ENCODE results near the gene PWWP2B. TPM values are rescaled to one million over a fixed set of nuclear protein-coding genes. Genes with fewer than 3 reads are reported as not detected.
A peak's percentile ranks its signal among the peaks of the same experiment; 100 is the strongest.

Gene PWWP2B
- total and polyA plus RNA-seq, 2 donors (not counting 3 experiments of a cell fraction or from before 2014, with no cell fraction given) = 4.6 to 11.8 TPM

DNA sequence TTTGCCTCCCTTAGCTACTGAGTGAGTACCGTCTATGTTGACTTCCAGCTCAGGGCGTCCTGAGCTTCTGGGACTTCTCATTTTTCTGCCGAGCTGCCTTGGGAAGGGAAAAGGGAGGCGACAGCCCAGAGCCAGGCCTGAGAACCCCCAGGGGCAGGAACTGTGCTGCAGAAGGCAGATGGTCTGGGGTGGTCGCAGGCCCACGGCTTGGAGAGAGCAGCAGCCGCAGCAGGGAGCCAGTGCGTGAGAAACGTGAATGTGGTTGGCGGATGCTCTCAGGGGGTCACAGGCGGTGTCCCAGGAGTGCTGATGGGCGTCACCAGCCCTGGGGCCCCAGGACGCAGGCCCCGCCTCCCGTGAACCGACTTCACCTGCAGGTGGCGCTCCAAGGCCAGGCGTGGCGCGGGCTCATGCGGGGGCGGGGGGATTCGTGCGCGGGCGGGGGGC is 9.2 kb upstream of the PWWP2B start:
- FAIRE-seq = no peak
- no peak overlapping the region for H3K4me2 ChIP-seq (ENCODE audit: insufficient read depth, low read length)

DNA sequence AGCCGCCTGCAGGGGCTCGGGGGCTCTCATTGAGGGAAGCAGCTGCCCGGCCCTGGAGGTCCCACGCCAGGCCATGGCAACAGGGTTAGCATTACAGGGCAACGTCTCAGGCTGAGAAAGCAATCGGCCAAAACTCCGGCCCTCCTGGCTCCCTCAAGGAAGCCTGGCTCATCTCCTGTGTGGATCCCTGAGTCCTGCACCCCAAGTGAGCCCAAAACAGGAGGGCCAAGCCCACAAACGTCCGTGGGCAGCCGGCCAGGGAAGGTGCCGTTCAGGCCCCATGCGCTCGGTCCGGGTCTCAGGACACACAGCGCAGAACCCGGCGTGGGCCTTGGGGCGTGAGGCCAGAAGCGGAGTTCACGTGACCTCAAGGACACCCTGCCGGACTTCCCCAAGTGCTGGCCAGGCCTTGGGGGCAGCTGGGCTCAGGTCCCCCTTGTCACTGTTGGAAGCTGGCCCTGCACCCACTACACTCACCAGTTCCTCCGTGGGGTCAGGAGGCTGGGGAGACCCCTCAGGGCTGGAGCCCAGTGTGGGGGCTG is 8.0 kb upstream of the PWWP2B start:
- no peak overlapping the region for H3K27ac ChIP-seq (ENCODE audit: insufficient read depth, low read depth, low read length)
- intact Hi-C loops (cut with micrococcal nuclease) = loop anchor here (1.0 to 5.0 kb wide), 2 partner anchors 64 to 248 kb away; no protein-coding TSS in a partner anchor
- H3K4me1 ChIP-seq (ENCODE audit: control insufficient read depth, extremely low read depth, insufficient read depth, low read length) = no peaks in the 10 kb centered on the region
- CTCF ChIA-PET = no interaction called here
- H3K9me3 ChIP-seq (replicated peaks; ENCODE audit: control insufficient read depth, insufficient read depth, low read length) = no peaks in the 10 kb centered on the region
- H3K4me3 ChIP-seq (replicated peaks in 1 of 3; ENCODE audit: insufficient read depth in 1 of 3, low read depth in 1 of 3, low read length in 3 of 3) = no peak overlapping the region
- FAIRE-seq (no peak), DNase-seq (ENCODE audit: low read depth, low spot score) (no peak)
- no peak overlapping the region for H3K4me2 ChIP-seq (ENCODE audit: insufficient read depth, low read length)
- no TSS peak for BruUV-seq (replicated peaks)
- no peaks in the 10 kb centered on the region for H3K27me3 ChIP-seq (ENCODE audit: control insufficient read depth in 2 of 2, insufficient read depth in 2 of 2, low read length in 2 of 2)
- dilution Hi-C loops (cut with MboI; ENCODE audit: extremely low pct_ligation_motif_present, low sequenced_read_pairs) = no loop called here
- H3K9ac ChIP-seq (replicated peaks; ENCODE audit: extremely low read depth, insufficient read depth, low read length) = no peak overlapping the region
- H4K20me1 ChIP-seq (replicated peaks; ENCODE audit: control insufficient read depth, extremely low read depth, insufficient read depth, low read length) = no peaks in the 10 kb centered on the region
- POLR2A ChIA-PET = no interaction called here
- no peak overlapping the region for H2AFZ ChIP-seq (ENCODE audit: low read depth, low read length)
- TF ChIP-seq JUN (IDR thresholded peaks at IDR 0.05; ENCODE audit: borderline replicate concordance, insufficient read depth, insufficient read length, low read depth) (no peak), POLR2A (IDR thresholded peaks at IDR 0.05; ENCODE audit: low read depth, low read length) (no peak), GATA2 (IDR thresholded peaks at IDR 0.05; ENCODE audit: insufficient read depth, insufficient read length, low read depth, low read length) (no peak), FOS (IDR thresholded peaks at IDR 0.05; ENCODE audit: borderline replicate concordance, insufficient read depth, low read length) (no peak), MYC (IDR thresholded peaks at IDR 0.05; ENCODE audit: low read depth, low read length) (no peak)
- TF ChIP-seq, protein P1, sequence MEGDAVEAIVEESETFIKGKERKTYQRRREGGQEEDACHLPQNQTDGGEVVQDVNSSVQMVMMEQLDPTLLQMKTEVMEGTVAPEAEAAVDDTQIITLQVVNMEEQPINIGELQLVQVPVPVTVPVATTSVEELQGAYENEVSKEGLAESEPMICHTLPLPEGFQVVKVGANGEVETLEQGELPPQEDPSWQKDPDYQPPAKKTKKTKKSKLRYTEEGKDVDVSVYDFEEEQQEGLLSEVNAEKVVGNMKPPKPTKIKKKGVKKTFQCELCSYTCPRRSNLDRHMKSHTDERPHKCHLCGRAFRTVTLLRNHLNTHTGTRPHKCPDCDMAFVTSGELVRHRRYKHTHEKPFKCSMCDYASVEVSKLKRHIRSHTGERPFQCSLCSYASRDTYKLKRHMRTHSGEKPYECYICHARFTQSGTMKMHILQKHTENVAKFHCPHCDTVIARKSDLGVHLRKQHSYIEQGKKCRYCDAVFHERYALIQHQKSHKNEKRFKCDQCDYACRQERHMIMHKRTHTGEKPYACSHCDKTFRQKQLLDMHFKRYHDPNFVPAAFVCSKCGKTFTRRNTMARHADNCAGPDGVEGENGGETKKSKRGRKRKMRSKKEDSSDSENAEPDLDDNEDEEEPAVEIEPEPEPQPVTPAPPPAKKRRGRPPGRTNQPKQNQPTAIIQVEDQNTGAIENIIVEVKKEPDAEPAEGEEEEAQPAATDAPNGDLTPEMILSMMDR (IDR thresholded peaks at IDR 0.05; ENCODE audit: extremely low read depth in 1 of 2, insufficient read depth in 1 of 2, low read depth in 1 of 2, low read length in 2 of 2) = no peak
- TF ChIP-seq, protein P2, sequence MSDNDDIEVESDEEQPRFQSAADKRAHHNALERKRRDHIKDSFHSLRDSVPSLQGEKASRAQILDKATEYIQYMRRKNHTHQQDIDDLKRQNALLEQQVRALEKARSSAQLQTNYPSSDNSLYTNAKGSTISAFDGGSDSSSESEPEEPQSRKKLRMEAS (IDR thresholded peaks at IDR 0.05; ENCODE audit: insufficient read depth, insufficient read length) = no peak
- no peaks in the 10 kb centered on the region for H3K9me1 ChIP-seq (replicated peaks; ENCODE audit: control insufficient read depth, extremely low read depth, insufficient read depth, low read length)
- H3K79me2 ChIP-seq (ENCODE audit: control insufficient read depth, insufficient read depth, low read length) = no peaks in the 10 kb centered on the region
- no peaks in the 10 kb centered on the region for H3K36me3 ChIP-seq (ENCODE audit: control insufficient read depth in 2 of 2, extremely low read depth in 1 of 2, insufficient read depth in 2 of 2, low read length in 2 of 2)

More for the DNA sequence above, 9.2 kb upstream of the PWWP2B start:
- H3K9me1 ChIP-seq (replicated peaks; ENCODE audit: control insufficient read depth, extremely low read depth, insufficient read depth, low read length) = no peaks in the 10 kb centered on the region
- ChIA-PET CTCF (interaction anchor here (0.7 kb wide), 1 partner anchor 67 kb away, joined by 3 read pairs; no protein-coding TSS in a partner anchor), POLR2A (no interaction called here)
- no peaks in the 10 kb centered on the region for H3K36me3 ChIP-seq (ENCODE audit: control insufficient read depth in 2 of 2, extremely low read depth in 1 of 2, insufficient read depth in 2 of 2, low read length in 2 of 2)
- intact Hi-C loops (cut with micrococcal nuclease) = loop anchor here (1.0 to 5.0 kb wide), 2 partner anchors 66 to 250 kb away; no protein-coding TSS in a partner anchor
- H3K79me2 ChIP-seq (ENCODE audit: control insufficient read depth, insufficient read depth, low read length) = no peaks in the 10 kb centered on the region
- no peaks in the 10 kb centered on the region for H3K4me1 ChIP-seq (ENCODE audit: control insufficient read depth, extremely low read depth, insufficient read depth, low read length)
- no peak overlapping the region for H3K9ac ChIP-seq (replicated peaks; ENCODE audit: extremely low read depth, insufficient read depth, low read length)
- H4K20me1 ChIP-seq (replicated peaks; ENCODE audit: control insufficient read depth, extremely low read depth, insufficient read depth, low read length) = no peaks in the 10 kb centered on the region
- no peaks in the 10 kb centered on the region for H3K27me3 ChIP-seq (ENCODE audit: control insufficient read depth in 2 of 2, insufficient read depth in 2 of 2, low read length in 2 of 2)
- TF ChIP-seq, protein P1 (IDR thresholded peaks at IDR 0.05; ENCODE audit: extremely low read depth in 1 of 2, insufficient read depth in 1 of 2, low read depth in 1 of 2, low read length in 2 of 2) = peak; percentile 40 to 79
- no peak for TF ChIP-seq FOS (IDR thresholded peaks at IDR 0.05; ENCODE audit: borderline replicate concordance, insufficient read depth, low read length)
- no peak for TF ChIP-seq POLR2A (IDR thresholded peaks at IDR 0.05; ENCODE audit: low read depth, low read length)
- H3K9me3 ChIP-seq (replicated peaks; ENCODE audit: control insufficient read depth, insufficient read depth, low read length) = no peaks in the 10 kb centered on the region
- no peak overlapping the region for H3K4me3 ChIP-seq (replicated peaks in 1 of 3; ENCODE audit: insufficient read depth in 1 of 3, low read depth in 1 of 3, low read length in 3 of 3)
- dilution Hi-C loops (cut with MboI; ENCODE audit: extremely low pct_ligation_motif_present, low sequenced_read_pairs) = no loop called here
- H2AFZ ChIP-seq (ENCODE audit: low read depth, low read length) = peak overlapping the region; percentile 63
- H3K27ac ChIP-seq (ENCODE audit: insufficient read depth, low read depth, low read length) = no peak overlapping the region
- BruUV-seq (replicated peaks) = no TSS peak
- peak; percentile 28 for DNase-seq (ENCODE audit: low read depth, low spot score)
